A549 (cell line): ENCODE measurements around the gene PELI1. TPM values are rescaled to one million over a fixed set of nuclear protein-coding genes. Genes with fewer than 3 reads are reported as not detected.

Experiments used
- ATAC-seq, 2 experiments: fragments of 200-7000 bp in 1 of 2; fragments of >200 bp in 1 of 2; cut with Nextera tagmentation in 1 of 2; cut with Tn5 transposase in 1 of 2; 3 replicates each; pipeline versions ENCODE4 v1.8.0 to v1.9.1; 2018 to 2020; ENCODE audit warnings: mild to moderate bottlenecking in 1 of 2, moderate library complexity in 1 of 2
- CTCF ChIA-PET: fragments of 300-600 bp; sonication (Branson Sonifier 250); formaldehyde crosslinking; extraction: SDS; loops from one replicate; lab custom pipeline; 2021; ENCODE audit warnings: antibody characterized with exemption, inconsistent platforms; lab: Yijun Ruan, JAX
- POLR2A ChIA-PET: fragments of 350-600 bp; formaldehyde crosslinking; extraction: SDS; loops from one replicate; lab custom pipeline; 2021; ENCODE audit warnings: antibody characterized with exemption, inconsistent platforms; lab: Yijun Ruan, JAX
- DNase-seq, 2 experiments: peaks; one replicate each; pipeline versions ENCODE4 v3.0.0 to v3.0.0-alpha.2; 2011 to 2016; ENCODE audit warnings: low read depth in 1 of 2, low spot score in 1 of 2
- FAIRE-seq: peaks from 2 replicates; lab custom pipeline; 2011; peaks lifted over from hg19 to GRCh38; lab: Jason Lieb, UNC
- H3K27ac ChIP-seq, 2 experiments: fragments of >200 bp; sonication (Bioruptor Twin); formaldehyde crosslinking; 3 replicates each; pipeline ENCODE4 v1.5.1; 2016 to 2017
- H3K4me1 ChIP-seq: fragments of >200 bp; sonication (Bioruptor Twin); formaldehyde crosslinking; 3 replicates; pipeline ENCODE4 v1.6.1; 2016
- H3K4me2 ChIP-seq: fragments of >200 bp; sonication (Bioruptor Twin); formaldehyde crosslinking; 3 replicates; pipeline ENCODE4 v1.6.1; 2016
- H3K4me3 ChIP-seq: fragments of >200 bp; sonication (Bioruptor Twin); formaldehyde crosslinking; 3 replicates; pipeline ENCODE4 v1.5.1; 2016
- H3K9me3 ChIP-seq: fragments of >200 bp; sonication (Bioruptor Twin); formaldehyde crosslinking; 3 replicates; pipeline ENCODE4 v1.6.1; 2016
- ATOH8 ChIP-seq: fragments of 250-450 bp; sonication (Bioruptor Pico); IDR thresholded peaks from 2 replicates; pipeline ENCODE4 v1.5.0; 2020; ENCODE audit warnings: low read depth, mild to moderate bottlenecking, moderate library complexity
- CEBPB ChIP-seq, 2 experiments: fragments of >200 bp in 1 of 2; sonication (Bioruptor Twin) in 1 of 2; formaldehyde crosslinking in 1 of 2; IDR thresholded peaks; 2 replicates each; pipeline ENCODE4 v1.6.1; 2012 to 2016
- CHD2 ChIP-seq: fragments of 150-350 bp; IDR thresholded peaks from 2 replicates; pipeline ENCODE4 v1.6.1; 2014; ENCODE audit warnings: low read length; ENCODE audit not compliant: partially characterized antibody
- CHD4 ChIP-seq: fragments of 200-600 bp; sonication (generic); IDR thresholded peaks from 2 replicates; pipeline ENCODE4 v1.6.1; 2016; ENCODE audit warnings: antibody characterized with exemption, mild to moderate bottlenecking, borderline replicate concordance
- E2F6 ChIP-seq: IDR thresholded peaks from 2 replicates; pipeline ENCODE4 v1.6.1; 2012; ENCODE audit warnings: low read depth, borderline replicate concordance
- ELK1 ChIP-seq: fragments of 150-350 bp; IDR thresholded peaks from 2 replicates; pipeline ENCODE4 v1.6.1; 2014; ENCODE audit warnings: low read depth, mild to moderate bottlenecking, low read length
- FOSB ChIP-seq: fragments of 250-450 bp; sonication (Bioruptor Pico); IDR thresholded peaks from 2 replicates; pipeline ENCODE4 v1.5.0; 2020; ENCODE audit warnings: mild to moderate bottlenecking, moderate library complexity
- FOXS1 ChIP-seq: fragments of 250-450 bp; sonication (Bioruptor Pico); IDR thresholded peaks from 2 replicates; pipeline ENCODE4 v1.5.0; 2020; ENCODE audit warnings: mild to moderate bottlenecking, moderate library complexity
- GATA3 ChIP-seq: IDR thresholded peaks from 2 replicates; pipeline ENCODE4 v1.6.1; 2012; ENCODE audit warnings: borderline replicate concordance
- HDAC2 ChIP-seq: fragments of 200-600 bp; sonication (generic); IDR thresholded peaks from 2 replicates; pipeline ENCODE4 v1.6.1; 2016
- HMGXB4 ChIP-seq: fragments of 250-450 bp; sonication (Bioruptor Pico); IDR thresholded peaks from 2 replicates; pipeline ENCODE4 v1.5.0; 2021; ENCODE audit warnings: mild to moderate bottlenecking, moderate library complexity, borderline replicate concordance
- JUNB ChIP-seq: fragments of >200 bp; sonication (Bioruptor Twin); formaldehyde crosslinking; IDR thresholded peaks from 2 replicates; pipeline ENCODE4 v1.6.1; 2016
- KDM1A ChIP-seq: fragments of 200-600 bp; sonication (generic); IDR thresholded peaks from 2 replicates; pipeline ENCODE4 v1.6.1; 2016; ENCODE audit warnings: low read depth, mild to moderate bottlenecking
- MAFK ChIP-seq: fragments of 450-650 bp; IDR thresholded peaks from 2 replicates; pipeline ENCODE4 v1.6.1; 2014; ENCODE audit not compliant: partially characterized antibody
- MAZ ChIP-seq: fragments of 150-350 bp; IDR thresholded peaks from 2 replicates; pipeline ENCODE4 v1.6.1; 2014; ENCODE audit warnings: antibody characterized with exemption, low read depth, low read length, borderline replicate concordance
- MYC ChIP-seq: IDR thresholded peaks from 2 replicates; pipeline ENCODE4 v1.6.1; 2012; ENCODE audit warnings: mild to moderate bottlenecking, inconsistent platforms, low read length, improper control_type of control experiment, borderline replicate concordance
- NFE2L2 ChIP-seq: fragments of 150-350 bp; conservative IDR thresholded peaks from 2 replicates; pipeline ENCODE4 v1.6.1; 2014; ENCODE audit warnings: low read length
- NR3C1 ChIP-seq: fragments of >200 bp; sonication (Bioruptor Twin); formaldehyde crosslinking; IDR thresholded peaks from 3 replicates; pipeline ENCODE4 v1.6.1; 2017
- POLR2A ChIP-seq: IDR thresholded peaks from 2 replicates; pipeline ENCODE4 v1.6.1; 2012; ENCODE audit warnings: mild to moderate bottlenecking, low read length
- RNF2 ChIP-seq: fragments of 200-600 bp; sonication (generic); IDR thresholded peaks from 2 replicates; pipeline ENCODE4 v1.6.1; 2016; ENCODE audit warnings: low read depth, mild to moderate bottlenecking, antibody characterized with exemption, moderate library complexity, borderline replicate concordance
- SMC3 ChIP-seq: fragments of >200 bp; sonication (Bioruptor Twin); formaldehyde crosslinking; IDR thresholded peaks from 3 replicates; pipeline ENCODE4 v1.6.1; 2018; ENCODE audit warnings: inconsistent platforms
- TFCP2L1 ChIP-seq: fragments of 250-450 bp; sonication (Bioruptor Pico); IDR thresholded peaks from 2 replicates; pipeline ENCODE4 v1.5.0; 2021; ENCODE audit warnings: mild to moderate bottlenecking
- USF2 ChIP-seq: fragments of 450-650 bp; IDR thresholded peaks from 2 replicates; pipeline ENCODE4 v1.6.1; 2014; ENCODE audit warnings: antibody characterized with exemption
- ZC3H11A ChIP-seq: fragments of 450-650 bp; IDR thresholded peaks from 2 replicates; pipeline ENCODE4 v1.6.1; 2014; ENCODE audit warnings: antibody characterized with exemption, mild to moderate bottlenecking
- ZFP36 ChIP-seq: fragments of 450-650 bp; IDR thresholded peaks from 2 replicates; pipeline ENCODE4 v1.6.1; 2014; ENCODE audit warnings: borderline replicate concordance; ENCODE audit not compliant: partially characterized antibody
- WGBS: methylation state at CpG from one replicate; pipeline ENCODE4 v1.1.6; 2017; ENCODE audit errors: missing lambda C conversion rate; 5-methylcytosine and 5-hydroxymethylcytosine counted together
- polyA plus RNA-seq, 4 experiments: library from polyadenylated mRNA; depleted of rRNA in 3 of 4; stranded (reverse); fragments of >200 nt; fragmentation: RNase III in 1 of 4; extraction: RNeasy Plus Mini Kit Qiagen cat#74134 plus additional on column Dnase treatment in 1 of 4; gene quantifications; 2 replicates in 3 of 4; 3 replicates in 1 of 4; pipeline ENCODE4 v1.2.3, GENCODE V29; 2011 to 2017

PELI1 gene
- polyA plus RNA-seq, 2 of the 4 experiments (the other 2 are of a cell fraction) = 2.1 to 5.1 TPM

GRCh38 chr2:64094663-64095382 is 49.4 kb downstream of the PELI1 start:
- H3K4me3 ChIP-seq = no peak overlapping the region
- no peak for TF ChIP-seq TFCP2L1 (CRISPR knock-in tag)
- TF ChIP-seq KDM1A = no peak
- no peak for TF ChIP-seq POLR2A
- no peak for TF ChIP-seq ZC3H11A
- TF ChIP-seq MAFK = no peak
- TF ChIP-seq HDAC2 = no peak
- TF ChIP-seq NFE2L2 = no peak
- no peak for TF ChIP-seq ZFP36
- no peak for TF ChIP-seq ELK1
- no peak for TF ChIP-seq E2F6
- TF ChIP-seq USF2 = no peak
- FAIRE-seq = no peak
- H3K9me3 ChIP-seq = no peaks in the 10 kb centered on the region
- no peak for DNase-seq
- no peak for ATAC-seq
- no peaks in the 10 kb centered on the region for H3K4me1 ChIP-seq
- CTCF ChIA-PET = interaction anchor here (1.3 kb wide), 1 partner anchor 17 kb away, joined by 3 read pairs; no protein-coding TSS in a partner anchor
- WGBS = 88% methylated on average over 12 of the region's 12 CpGs
- POLR2A ChIA-PET = interaction anchor here (0.5 kb wide), 1 partner anchor 195 kb away, joined by 8 read pairs; no protein-coding TSS in a partner anchor
- no peak overlapping the region for H3K27ac ChIP-seq
- H3K4me2 ChIP-seq = no peak overlapping the region

GRCh38 chr2:64093341-64093740 is 50.9 kb downstream of the PELI1 start:
- CTCF ChIA-PET = no interaction called here
- no peak overlapping the region for H3K4me2 ChIP-seq
- TF ChIP-seq CHD2 (no peak), MYC (no peak), SMC3 (no peak), GATA3 (no peak), RNF2 (no peak), CEBPB (IDR thresholded peaks at IDR 0.05) (no peak), MAZ (no peak), FOXS1 (CRISPR knock-in tag) (no peak), HMGXB4 (CRISPR knock-in tag) (no peak), ATOH8 (CRISPR knock-in tag) (no peak), NR3C1 (no peak), CHD4 (no peak), FOSB (CRISPR knock-in tag) (no peak), JUNB (no peak)
- TF ChIP-seq, all 56 proteins: peak for 0
- DNase-seq = no peak
- WGBS = 68% methylated on average over 4 of the region's 4 CpGs
- no peak overlapping the region for H3K27ac ChIP-seq
- no peak for ATAC-seq
- POLR2A ChIA-PET = no interaction called here
- H3K4me3 ChIP-seq = no peak overlapping the region
- no peak for FAIRE-seq
- no peaks in the 10 kb centered on the region for H3K4me1 ChIP-seq
- no peaks in the 10 kb centered on the region for H3K9me3 ChIP-seq
